ENCODE measurements around the gene AGTRAP. TPM values are rescaled to one million over a fixed set of nuclear protein-coding genes. Genes with fewer than 3 reads are reported as not detected.

Gene AGTRAP
- total and polyA plus RNA-seq, 2 donors (not counting 3 experiments of a cell fraction or from before 2014, with no cell fraction given): 41.6 to 101 TPM

DNA sequence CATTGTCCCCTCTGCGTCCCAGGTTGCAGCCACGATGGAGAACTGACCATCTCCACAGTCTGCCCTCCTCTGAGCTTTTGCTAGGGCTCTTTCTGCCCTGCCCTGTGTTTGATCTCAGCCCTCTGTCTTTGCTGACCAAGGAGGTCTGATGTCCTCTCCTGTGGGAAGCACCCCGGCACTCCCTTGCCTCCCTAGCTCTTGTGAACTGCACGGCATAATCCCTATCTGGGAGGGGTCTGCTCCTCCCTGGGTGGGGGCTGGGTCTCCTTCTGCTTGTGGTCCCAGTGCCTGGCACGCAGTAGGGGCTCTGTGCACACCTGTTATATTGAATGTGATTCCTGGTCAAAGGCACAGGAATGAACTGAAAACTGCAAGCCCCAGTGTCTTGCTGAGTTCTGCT lies 42.0 kb upstream of the AGTRAP start:
- H3K79me2 ChIP-seq (ENCODE audit: control insufficient read depth, insufficient read depth, low read length): no peaks in the 10 kb centered on the region
- DNase-seq (ENCODE audit: low read depth, low spot score) (no peak), FAIRE-seq (no peak)
- peaks cover 25 to 33% of the 10 kb centered on the region in 2 experiments for H3K27me3 ChIP-seq (ENCODE audit: control insufficient read depth in 2 of 2, insufficient read depth in 2 of 2, low read length in 2 of 2)
- no peak for TF ChIP-seq FOS (IDR thresholded peaks at IDR 0.05; ENCODE audit: borderline replicate concordance, insufficient read depth, low read length)
- no peak for TF ChIP-seq EZH2 (IDR thresholded peaks at IDR 0.05; ENCODE audit: borderline replicate concordance, low read depth, low read length, severe bottlenecking)
- no peak for TF ChIP-seq MAX (IDR thresholded peaks at IDR 0.05; ENCODE audit: insufficient read depth, insufficient read length)
- no peak for TF ChIP-seq JUN (IDR thresholded peaks at IDR 0.05; ENCODE audit: borderline replicate concordance, insufficient read depth, insufficient read length, low read depth)
- no peak for TF ChIP-seq GATA2 (IDR thresholded peaks at IDR 0.05; ENCODE audit: insufficient read depth, insufficient read length, low read depth, low read length)
- no peak for TF ChIP-seq POLR2AphosphoS5 (IDR thresholded peaks at IDR 0.05; ENCODE audit: insufficient read depth, low read depth, low read length)
- no peak for TF ChIP-seq POLR2A (IDR thresholded peaks at IDR 0.05; ENCODE audit: low read depth, low read length)
- TF ChIP-seq, protein P1, sequence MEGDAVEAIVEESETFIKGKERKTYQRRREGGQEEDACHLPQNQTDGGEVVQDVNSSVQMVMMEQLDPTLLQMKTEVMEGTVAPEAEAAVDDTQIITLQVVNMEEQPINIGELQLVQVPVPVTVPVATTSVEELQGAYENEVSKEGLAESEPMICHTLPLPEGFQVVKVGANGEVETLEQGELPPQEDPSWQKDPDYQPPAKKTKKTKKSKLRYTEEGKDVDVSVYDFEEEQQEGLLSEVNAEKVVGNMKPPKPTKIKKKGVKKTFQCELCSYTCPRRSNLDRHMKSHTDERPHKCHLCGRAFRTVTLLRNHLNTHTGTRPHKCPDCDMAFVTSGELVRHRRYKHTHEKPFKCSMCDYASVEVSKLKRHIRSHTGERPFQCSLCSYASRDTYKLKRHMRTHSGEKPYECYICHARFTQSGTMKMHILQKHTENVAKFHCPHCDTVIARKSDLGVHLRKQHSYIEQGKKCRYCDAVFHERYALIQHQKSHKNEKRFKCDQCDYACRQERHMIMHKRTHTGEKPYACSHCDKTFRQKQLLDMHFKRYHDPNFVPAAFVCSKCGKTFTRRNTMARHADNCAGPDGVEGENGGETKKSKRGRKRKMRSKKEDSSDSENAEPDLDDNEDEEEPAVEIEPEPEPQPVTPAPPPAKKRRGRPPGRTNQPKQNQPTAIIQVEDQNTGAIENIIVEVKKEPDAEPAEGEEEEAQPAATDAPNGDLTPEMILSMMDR (IDR thresholded peaks at IDR 0.05; ENCODE audit: extremely low read depth in 1 of 2, insufficient read depth in 1 of 2, low read depth in 1 of 2, low read length in 2 of 2): no peak
- no peak for TF ChIP-seq MYC (IDR thresholded peaks at IDR 0.05; ENCODE audit: low read depth, low read length)
- POLR2A ChIA-PET: interaction anchor here (0.5 kb wide), 1 partner anchor 174 kb away, joined by 4 read pairs; no protein-coding TSS in a partner anchor
- H3K9ac ChIP-seq (replicated peaks; ENCODE audit: extremely low read depth, insufficient read depth, low read length): no peak overlapping the region
- H3K9me1 ChIP-seq (replicated peaks; ENCODE audit: control insufficient read depth, extremely low read depth, insufficient read depth, low read length): no peaks in the 10 kb centered on the region
- intact Hi-C loops (cut with micrococcal nuclease): loop anchor here (1.0 kb wide), 3 partner anchors 13 to 44 kb away; partner anchors contain the start of genes FBXO6 and MAD2L2
- H3K9me3 ChIP-seq (replicated peaks; ENCODE audit: control insufficient read depth, insufficient read depth, low read length): no peaks in the 10 kb centered on the region
- no peaks in the 10 kb centered on the region for H4K20me1 ChIP-seq (replicated peaks; ENCODE audit: control insufficient read depth, extremely low read depth, insufficient read depth, low read length)
- no peak overlapping the region for H2AFZ ChIP-seq (ENCODE audit: low read depth, low read length)
- CTCF ChIA-PET: interaction anchor here (1.4 to 3.7 kb wide), 6 partner anchors 12 to 44 kb away, joined by 3 to 24 read pairs (median 10); partner anchors contain the start of gene FBXO6
- H3K4me2 ChIP-seq (ENCODE audit: insufficient read depth, low read length): no peak overlapping the region
- no TSS peak for BruUV-seq (replicated peaks)
- no peaks in the 10 kb centered on the region for H3K36me3 ChIP-seq (ENCODE audit: control insufficient read depth in 2 of 2, extremely low read depth in 1 of 2, insufficient read depth in 2 of 2, low read length in 2 of 2)
- dilution Hi-C loops (cut with MboI; ENCODE audit: extremely low pct_ligation_motif_present, low sequenced_read_pairs): no loop called here
- H3K4me3 ChIP-seq (replicated peaks in 1 of 3; ENCODE audit: insufficient read depth in 1 of 3, low read depth in 1 of 3, low read length in 3 of 3): no peak overlapping the region
- peaks cover 19% of the 10 kb centered on the region for H3K4me1 ChIP-seq (ENCODE audit: control insufficient read depth, extremely low read depth, insufficient read depth, low read length)
- H3K27ac ChIP-seq (ENCODE audit: insufficient read depth, low read depth, low read length): no peak overlapping the region
